Uterus (tissue), 4 donors: ENCODE data around the gene CDH6. TPM values are rescaled to one million over a fixed set of nuclear protein-coding genes. Genes with fewer than 3 reads are reported as not detected.
"Not testable (repeated sequence)": the region's sequence is repeated elsewhere in the genome, so short reads cannot be mapped to it uniquely, and the experiment has no call there.

Source experiments
- DNase-seq, 2 donors: peaks; one replicate each; pipeline ENCODE4 v3.0.0-alpha.2; 2019 to 2020
- H3K27ac ChIP-seq, 2 donors: fragments of 200-600 bp; sonication (generic); 1 replicate in 1 of 2; 2 replicates in 1 of 2; pipeline ENCODE4 v1.5.1; 2016 to 2018
- H3K27me3 ChIP-seq, 2 donors: fragments of 200-600 bp; sonication (generic); one replicate each; pipeline ENCODE4 v1.5.1; 2018 to 2019; ENCODE audit warnings: control low read depth in 1 of 2
- H3K36me3 ChIP-seq, 2 donors: fragments of 200-600 bp; sonication (generic); one replicate each; pipeline ENCODE4 v1.5.1; 2019; ENCODE audit warnings: control low read depth in 1 of 2
- H3K4me1 ChIP-seq, 2 donors: fragments of 200-600 bp; sonication (generic); one replicate each; pipeline ENCODE4 v1.5.1; 2018 to 2019; ENCODE audit warnings: control low read depth in 1 of 2
- H3K4me3 ChIP-seq, 2 donors: fragments of 200-600 bp; sonication (generic); 1 replicate in 1 of 2; 2 replicates in 1 of 2; pipeline ENCODE4 v1.5.1; 2018 to 2019; ENCODE audit warnings: mild to moderate bottlenecking in 1 of 2
- H3K9me3 ChIP-seq, 2 donors: fragments of 200-600 bp; sonication (generic); one replicate each; pipeline ENCODE4 v1.5.1; 2019; ENCODE audit warnings: control low read depth in 1 of 2
- POLR2A ChIP-seq, 2 donors: fragments of 450-650 bp; IDR thresholded peaks; one replicate each; pipeline ENCODE4 v1.6.1; 2016; ENCODE audit warnings: antibody characterized with exemption in 2 of 2, mild to moderate bottlenecking in 1 of 2, moderate library complexity in 1 of 2
- intact Hi-C: fragments of 100-400 bp; cut with DNase I; formaldehyde crosslinking; loops from one replicate; pipeline ENCODE4 v1.15.1; 2023; ENCODE audit warnings: low total_unique reads
- total RNA-seq, 4 donors: library from RNA; depleted of rRNA in 3 of 4; stranded (reverse); fragments of >200 nt in 3 of 4; gene quantifications; one replicate each; pipeline versions ENCODE4 v1.1.0 to v1.2.4, GENCODE V29; 2014 to 2023
- TF ChIP-seq, protein P1 (sequence below), 4 experiments: fragments of 200-600 bp in 2 of 4; fragments of 450-650 bp in 2 of 4; sonication (generic) in 2 of 4; IDR thresholded peaks; one replicate each; pipeline ENCODE4 v1.5.1; 2016 to 2019; ENCODE audit warnings: antibody characterized with exemption in 4 of 4, mild to moderate bottlenecking in 2 of 4, moderate library complexity in 1 of 4
- donor health status: DM: yes; HTN: yes; CAD: no.

The CDH6 gene
- total RNA-seq, 4 donors from 2014 or later: 2.1 to 23.4 (median 7.0) TPM

DNA sequence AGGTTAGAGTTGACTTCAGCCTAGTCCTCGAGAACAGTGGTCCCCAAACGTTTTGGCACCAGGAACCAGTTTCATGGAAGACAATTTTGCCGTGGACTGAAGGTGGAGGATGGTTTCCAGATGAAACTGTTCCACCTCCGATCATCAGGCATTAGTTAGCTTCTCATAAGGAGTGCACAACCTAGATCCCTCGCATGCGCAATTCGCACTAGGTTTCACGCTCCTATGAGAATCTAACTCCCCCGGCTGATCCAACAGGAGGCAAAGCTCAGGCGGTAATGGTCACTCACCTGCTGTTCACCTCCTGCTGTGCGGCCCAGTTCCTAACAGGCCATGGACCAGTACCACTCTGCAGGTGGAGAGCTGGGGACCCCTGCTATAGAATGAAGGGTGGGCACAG is 163.6 kb downstream of the CDH6 start:
- intact Hi-C loops: no loop called here
- TF ChIP-seq, protein P1, sequence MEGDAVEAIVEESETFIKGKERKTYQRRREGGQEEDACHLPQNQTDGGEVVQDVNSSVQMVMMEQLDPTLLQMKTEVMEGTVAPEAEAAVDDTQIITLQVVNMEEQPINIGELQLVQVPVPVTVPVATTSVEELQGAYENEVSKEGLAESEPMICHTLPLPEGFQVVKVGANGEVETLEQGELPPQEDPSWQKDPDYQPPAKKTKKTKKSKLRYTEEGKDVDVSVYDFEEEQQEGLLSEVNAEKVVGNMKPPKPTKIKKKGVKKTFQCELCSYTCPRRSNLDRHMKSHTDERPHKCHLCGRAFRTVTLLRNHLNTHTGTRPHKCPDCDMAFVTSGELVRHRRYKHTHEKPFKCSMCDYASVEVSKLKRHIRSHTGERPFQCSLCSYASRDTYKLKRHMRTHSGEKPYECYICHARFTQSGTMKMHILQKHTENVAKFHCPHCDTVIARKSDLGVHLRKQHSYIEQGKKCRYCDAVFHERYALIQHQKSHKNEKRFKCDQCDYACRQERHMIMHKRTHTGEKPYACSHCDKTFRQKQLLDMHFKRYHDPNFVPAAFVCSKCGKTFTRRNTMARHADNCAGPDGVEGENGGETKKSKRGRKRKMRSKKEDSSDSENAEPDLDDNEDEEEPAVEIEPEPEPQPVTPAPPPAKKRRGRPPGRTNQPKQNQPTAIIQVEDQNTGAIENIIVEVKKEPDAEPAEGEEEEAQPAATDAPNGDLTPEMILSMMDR (IDR thresholded peaks at IDR 0.05): no peak
- no peak for TF ChIP-seq POLR2A (IDR thresholded peaks at IDR 0.05)
- no peak overlapping the region for H3K27ac ChIP-seq
- no peak overlapping the region for H3K4me3 ChIP-seq
- H3K27me3 ChIP-seq: no peaks in the 10 kb centered on the region
- no peak for DNase-seq
- no peaks in the 10 kb centered on the region for H3K4me1 ChIP-seq
- no peaks in the 10 kb centered on the region for H3K9me3 ChIP-seq
- no peaks in the 10 kb centered on the region for H3K36me3 ChIP-seq

DNA sequence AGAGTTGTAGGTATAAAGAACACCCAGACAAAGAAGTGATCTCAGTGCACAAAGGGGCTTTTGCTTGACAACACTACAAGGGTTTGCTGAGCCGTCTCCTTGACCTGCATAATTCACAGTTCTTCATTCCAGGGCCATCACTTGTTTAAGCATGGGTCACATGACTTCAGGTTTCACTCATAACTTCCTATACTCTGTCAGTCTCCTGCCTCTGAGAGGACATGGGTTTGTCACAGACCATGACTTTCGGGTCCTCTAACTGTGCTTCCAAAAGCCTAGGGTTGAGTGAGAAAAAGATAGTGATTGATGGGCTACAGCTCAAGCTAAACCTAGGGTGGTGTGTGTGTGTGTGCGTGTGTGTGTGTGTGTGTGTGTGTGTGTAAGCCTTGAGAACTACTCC is 166.4 kb downstream of the CDH6 start:
- no peaks in the 10 kb centered on the region for H3K4me1 ChIP-seq
- no peaks in the 10 kb centered on the region for H3K9me3 ChIP-seq
- H3K27ac ChIP-seq: no peak overlapping the region
- no peak for TF ChIP-seq POLR2A (IDR thresholded peaks at IDR 0.05)
- TF ChIP-seq, protein P1 (IDR thresholded peaks at IDR 0.05): no peak
- no peak overlapping the region for H3K4me3 ChIP-seq
- H3K36me3 ChIP-seq: no peaks in the 10 kb centered on the region
- no peaks in the 10 kb centered on the region for H3K27me3 ChIP-seq
- intact Hi-C loops: no loop called here
- DNase-seq: no peak

DNA sequence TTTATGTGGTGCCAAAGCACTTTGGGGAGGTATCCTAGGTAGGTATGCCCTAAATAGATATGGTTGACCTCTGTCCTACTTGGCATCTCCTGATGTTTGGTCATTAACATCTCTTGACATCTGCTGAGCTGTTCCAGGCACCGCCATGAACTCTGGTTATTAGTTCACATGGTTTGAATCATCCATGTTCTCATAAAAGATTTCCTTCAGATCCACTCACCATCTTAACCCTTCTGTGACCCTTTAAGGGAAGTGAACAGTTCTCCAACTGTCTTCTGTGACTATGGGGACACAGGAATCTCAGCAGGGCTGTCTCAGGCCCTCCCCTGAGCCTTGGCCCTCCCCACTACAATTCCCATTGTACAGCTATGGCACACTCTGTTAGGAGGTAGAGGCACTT is 167.7 kb downstream of the CDH6 start:
- no peaks in the 10 kb centered on the region for H3K27me3 ChIP-seq
- TF ChIP-seq, protein P1 (IDR thresholded peaks at IDR 0.05): no peak
- TF ChIP-seq POLR2A (IDR thresholded peaks at IDR 0.05): no peak
- intact Hi-C loops: no loop called here
- H3K9me3 ChIP-seq: no peaks in the 10 kb centered on the region
- H3K27ac ChIP-seq: no peak overlapping the region
- peak in 1 of 2 donors; percentile 33 for DNase-seq
- no peaks in the 10 kb centered on the region for H3K4me1 ChIP-seq
- H3K36me3 ChIP-seq: no peaks in the 10 kb centered on the region
- no peak overlapping the region for H3K4me3 ChIP-seq

DNA sequence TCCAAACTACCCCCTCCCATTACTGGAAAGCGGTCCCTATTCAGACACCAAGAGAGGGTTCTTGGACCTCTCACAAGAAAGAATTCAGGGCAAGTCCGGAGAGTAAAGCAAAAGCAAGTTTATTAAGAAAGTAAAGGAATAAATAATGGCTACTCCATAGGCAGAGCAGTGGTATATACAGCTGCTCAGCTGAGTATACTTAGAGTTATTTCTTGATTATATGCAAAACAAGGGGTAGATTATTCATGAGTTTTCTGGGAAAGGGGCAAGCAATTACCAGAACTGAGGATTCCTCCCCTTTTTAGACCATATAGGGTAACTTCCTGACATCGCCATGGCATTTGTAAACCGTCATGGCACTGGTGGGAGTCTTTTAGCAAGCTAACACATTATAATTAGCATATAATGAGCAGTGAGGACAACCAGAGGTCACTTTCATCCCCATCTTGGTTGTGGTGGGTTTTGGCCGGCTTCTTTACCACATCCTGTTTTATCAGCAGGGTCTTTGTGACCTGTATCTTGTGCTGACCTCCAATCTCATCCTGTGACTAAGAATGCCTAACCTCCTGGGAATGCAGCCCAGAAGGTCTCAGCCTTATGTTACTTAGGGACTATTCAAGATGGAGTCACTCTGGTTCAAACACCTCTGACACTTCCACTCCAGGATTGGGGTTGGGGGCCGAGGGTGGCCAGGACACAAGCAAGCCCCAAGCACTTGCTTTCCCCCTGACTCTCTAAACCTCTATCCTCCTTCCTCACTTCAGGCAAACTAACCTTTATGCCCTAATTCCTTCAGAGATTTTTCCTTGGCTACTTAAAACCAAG is 168.4 kb downstream of the CDH6 start:
- H3K9me3 ChIP-seq, H3K36me3 ChIP-seq, intact Hi-C loops, H3K4me1 ChIP-seq, DNase-seq, H3K4me3 ChIP-seq, H3K27ac ChIP-seq, H3K27me3 ChIP-seq: not testable (repeated sequence)

DNA sequence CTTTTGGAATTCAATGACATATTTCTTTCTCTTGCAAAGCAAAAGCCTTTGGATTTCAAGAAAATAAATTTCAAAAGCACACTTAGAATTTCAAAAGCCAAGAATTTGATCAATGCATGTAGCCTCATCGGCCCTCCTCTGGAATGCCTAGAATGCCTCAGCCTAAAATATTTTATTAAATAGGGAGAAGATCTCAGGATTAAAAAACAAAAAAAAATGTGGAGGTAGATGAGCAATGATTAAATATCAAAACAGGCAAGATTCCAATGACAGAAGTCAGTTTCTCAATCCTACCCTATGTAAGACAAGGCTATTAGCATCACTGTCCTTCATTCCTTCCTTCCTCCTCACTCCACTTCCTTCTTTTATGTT is 169.0 kb downstream of the CDH6 start:
- intact Hi-C loops: no loop called here

More for the DNA sequence above, 169.0 kb downstream of the CDH6 start:
- TF ChIP-seq, protein P1 (IDR thresholded peaks at IDR 0.05): no peak
- no peak for TF ChIP-seq POLR2A (IDR thresholded peaks at IDR 0.05)
- H3K4me3 ChIP-seq: no peak overlapping the region
- DNase-seq: no peak
- no peaks in the 10 kb centered on the region for H3K36me3 ChIP-seq
- H3K27me3 ChIP-seq: no peaks in the 10 kb centered on the region
- H3K27ac ChIP-seq: no peak overlapping the region
- H3K9me3 ChIP-seq: no peaks in the 10 kb centered on the region
- no peaks in the 10 kb centered on the region for H3K4me1 ChIP-seq
